Measurements from ENCODE around the gene OR5K3. TPM values are rescaled to one million over a fixed set of nuclear protein-coding genes. Genes with fewer than 3 reads are reported as not detected.

The OR5K3 gene
- total and polyA plus RNA-seq, 9 of the 15 experiments (the other 6 are each of a cell fraction or from before 2014, with no cell fraction given) = not detected

GRCh38 chr3:98388147-98388546 lies 2.3 kb upstream of the OR5K3 start:
- H3K9ac ChIP-seq (ENCODE audit: insufficient read depth in 1 of 2, low read depth in 2 of 2, low read length in 2 of 2) = no peak overlapping the region
- no peaks in the 10 kb centered on the region for H3K4me1 ChIP-seq (replicated peaks in 1 of 2; ENCODE audit: control insufficient read depth in 2 of 2, insufficient read depth in 2 of 2, low read length in 2 of 2)
- no peak overlapping the region for H3K27ac ChIP-seq (ENCODE audit: extremely low read depth, low read depth, low read length)
- DNase-seq (ENCODE audit: extremely low read depth in 1 of 4, low spot score in 3 of 4) (no peak), FAIRE-seq (no peak), ATAC-seq (no peak)
- H3K4me3 ChIP-seq = no peak overlapping the region
- no peaks in the 10 kb centered on the region for H3K27me3 ChIP-seq (ENCODE audit: control insufficient read depth in 2 of 2, insufficient read depth in 2 of 2, low read length in 2 of 2)
- H4K20me1 ChIP-seq (replicated peaks; ENCODE audit: control insufficient read depth, insufficient read depth, low read length) = no peaks in the 10 kb centered on the region
- BruUV-seq (replicated peaks) = no TSS peak
- POLR2A ChIA-PET = no interaction called here
- CTCF ChIA-PET (ENCODE audit: low intra/inter-chr PET ratio) = no interaction called here
- H3K9me1 ChIP-seq (ENCODE audit: control insufficient read depth, insufficient read depth, low read length) = no peaks in the 10 kb centered on the region
- TF ChIP-seq HDAC8 (tag; IDR thresholded peaks at IDR 0.05) (no peak), KLF16 (IDR thresholded peaks at IDR 0.05) (no peak), U2AF2 (optimal IDR thresholded peaks at IDR 0.05; ENCODE audit: low read depth, low read length) (no peak), MGA (IDR thresholded peaks at IDR 0.05) (no peak)
- intact Hi-C loops (cut with micrococcal nuclease) (no loop called here), in situ Hi-C loops (cut with MboI) (no loop called here)
- no peak overlapping the region for H3K4me2 ChIP-seq (ENCODE audit: insufficient read depth, low read length)
- H2AFZ ChIP-seq (ENCODE audit: low read depth, low read length) = no peak overlapping the region
- H3K36me3 ChIP-seq (ENCODE audit: control insufficient read depth, insufficient read depth, low read length) = no peaks in the 10 kb centered on the region
- H3K79me2 ChIP-seq (ENCODE audit: control insufficient read depth, insufficient read depth, low read length) = no peaks in the 10 kb centered on the region
- WGBS (ENCODE audit: insufficient coverage, low coverage, missing lambda C conversion rate) = 0% methylated on average over 2 of the region's 2 CpGs
- H3K9me3 ChIP-seq (replicated peaks; ENCODE audit: control insufficient read depth, insufficient read depth, low read depth, low read length) = no peaks in the 10 kb centered on the region
